ENCODE data around the gene WASHC4. TPM values are rescaled to one million over a fixed set of nuclear protein-coding genes. Genes with fewer than 3 reads are reported as not detected.

The WASHC4 gene
- total RNA-seq, 2 experiments from 2014 or later: 28.7 to 29.2 TPM

GRCh38 chr12:105138248-105138647 is 30.7 kb downstream of the WASHC4 start:
- DNase-seq (no peak), ATAC-seq (no peak)
- H3K27ac Mint-ChIP-seq: no peak overlapping the region
- no peaks in the 10 kb centered on the region for H3K9me3 Mint-ChIP-seq
- ChIA-PET CTCF (no interaction called here), POLR2A (no interaction called here)
- H3K36me3 Mint-ChIP-seq (ENCODE audit: low read depth): peaks cover 28% of the 10 kb centered on the region
- intact Hi-C loops (cut with micrococcal nuclease): no loop called here
- peaks cover 7% of the 10 kb centered on the region for H3K4me1 Mint-ChIP-seq (ENCODE audit: low read depth)
- no peaks in the 10 kb centered on the region for H3K27me3 Mint-ChIP-seq
- H3K4me3 Mint-ChIP-seq: no peak overlapping the region
- no peak for TF ChIP-seq CTCF (IDR thresholded peaks at IDR 0.05)

GRCh38 chr12:105141320-105141922 is 33.9 kb downstream of the WASHC4 start:
- Mint-ChIP-seq H3K36me3 (ENCODE audit: low read depth) (peaks cover 26% of the 10 kb centered on the region), H3K9me3 (no peaks in the 10 kb centered on the region), H3K4me3 (no peak overlapping the region), H3K27ac (no peak overlapping the region), H3K4me1 (ENCODE audit: low read depth) (no peaks in the 10 kb centered on the region), H3K27me3 (no peaks in the 10 kb centered on the region)
- intact Hi-C loops (cut with micrococcal nuclease): no loop called here
- TF ChIP-seq CTCF (IDR thresholded peaks at IDR 0.05): no peak
- ChIA-PET POLR2A (no interaction called here), CTCF (no interaction called here)
- DNase-seq (no peak), ATAC-seq (no peak)

GRCh38 chr12:105142259-105142658 is 34.7 kb downstream of the WASHC4 start:
- H3K36me3 Mint-ChIP-seq (ENCODE audit: low read depth): peaks cover 30% of the 10 kb centered on the region
- no peak overlapping the region for H3K27ac Mint-ChIP-seq
- no peak for TF ChIP-seq CTCF (IDR thresholded peaks at IDR 0.05)
- no peaks in the 10 kb centered on the region for H3K4me1 Mint-ChIP-seq (ENCODE audit: low read depth)
- H3K9me3 Mint-ChIP-seq: no peaks in the 10 kb centered on the region
- DNase-seq (no peak), ATAC-seq (no peak)
- H3K4me3 Mint-ChIP-seq: no peak overlapping the region
- intact Hi-C loops (cut with micrococcal nuclease): no loop called here
- ChIA-PET CTCF (no interaction called here), POLR2A (no interaction called here)
- H3K27me3 Mint-ChIP-seq: no peaks in the 10 kb centered on the region

- Mint-ChIP-seq H3K9me3 (no peaks in the 10 kb centered on the region), H3K27me3 (no peaks in the 10 kb centered on the region), H3K27ac (no peak overlapping the region), H3K36me3 (ENCODE audit: low read depth) (peaks cover 17% of the 10 kb centered on the region), H3K4me1 (ENCODE audit: low read depth) (peaks cover 5% of the 10 kb centered on the region), H3K4me3 (no peak overlapping the region)
- ATAC-seq (no peak), DNase-seq (no peak)
- ChIA-PET CTCF (no interaction called here), POLR2A (no interaction called here)
- TF ChIP-seq CTCF (IDR thresholded peaks at IDR 0.05): no peak
- intact Hi-C loops (cut with micrococcal nuclease): no loop called here
These were observed 48.7 kb downstream of the WASHC4 start for GRCh38 chr12:105156260-105156659.

- Mint-ChIP-seq H3K9me3 (no peaks in the 10 kb centered on the region), H3K4me1 (ENCODE audit: low read depth) (peaks cover 5% of the 10 kb centered on the region), H3K4me3 (no peak overlapping the region), H3K36me3 (ENCODE audit: low read depth) (peaks cover 22% of the 10 kb centered on the region), H3K27ac (no peak overlapping the region), H3K27me3 (no peaks in the 10 kb centered on the region)
- ATAC-seq (no peak), DNase-seq (no peak)
- ChIA-PET POLR2A (no interaction called here), CTCF (no interaction called here)
- intact Hi-C loops (cut with micrococcal nuclease): no loop called here
- no peak for TF ChIP-seq CTCF (IDR thresholded peaks at IDR 0.05)
These were observed 50.1 kb downstream of the WASHC4 start for GRCh38 chr12:105157606-105158005.
